ENCODE measurements around the gene SCARF1.

- no peak for TF ChIP-seq POLR2A (IDR thresholded peaks at IDR 0.05; ENCODE audit: extremely low read depth, insufficient read length)
- no peak for TF ChIP-seq MYC (IDR thresholded peaks at IDR 0.05; ENCODE audit: low read depth, low read length)
Observed at GRCh38 chr17:1584167-1584566, 61.4 kb downstream of the SCARF1 start.

All from NB4 (cell line).